ENCODE results near the gene RNF5.

GRCh38 chr6:32167154-32167760 is 10.9 kb upstream of the RNF5 start:
- TF ChIP-seq CTCF (IDR thresholded peaks at IDR 0.05) (no peak), POLR2A (IDR thresholded peaks at IDR 0.05) (no peak)

All from testis (tissue), 2 donors.